HEK293 (cell line): ENCODE measurements around the gene CASP3.
A peak's percentile ranks its signal among the peaks of the same experiment; 100 is the strongest.

Experiments used
- CTCF ChIA-PET: fragments of 350-600 bp; formaldehyde crosslinking; extraction: SDS; loops from one replicate; lab custom pipeline; 2021; ENCODE audit warnings: antibody characterized with exemption; lab: Yijun Ruan, JAX
- POLR2A ChIA-PET: fragments of 300-600 bp; formaldehyde crosslinking; extraction: SDS; loops from one replicate; lab custom pipeline; 2020; ENCODE audit warnings: antibody characterized with exemption, inconsistent platforms; lab: Yijun Ruan, JAX
- H3K27ac ChIP-seq: fragments of 200-500 bp; sonication (Bioruptor generic); 2 replicates; pipeline ENCODE4 v1.5.1; 2014; ENCODE audit warnings: low read depth, low read length, control low read depth, inconsistent platforms; ENCODE audit errors: extremely low read depth
- H3K36me3 ChIP-seq, 2 experiments: fragments of 200-500 bp in 1 of 2; sonication (Bioruptor generic) in 1 of 2; 1 replicate in 1 of 2; 2 replicates in 1 of 2; pipeline ENCODE4 v1.5.1; 2014 to 2017; ENCODE audit warnings: inconsistent platforms in 2 of 2, low read length in 2 of 2; ENCODE audit not compliant: control insufficient read depth in 2 of 2, insufficient read depth in 1 of 2
- H3K4me1 ChIP-seq: fragments of 200-500 bp; sonication (Bioruptor generic); 2 replicates; pipeline ENCODE4 v1.5.1; 2014; ENCODE audit warnings: mild to moderate bottlenecking, low read length, inconsistent platforms; ENCODE audit not compliant: control insufficient read depth, insufficient read depth
- H3K4me3 ChIP-seq: 2 replicates; pipeline ENCODE4 v1.5.1; 2011; ENCODE audit warnings: low read depth, mild to moderate bottlenecking, control low read depth, low read length, moderate library complexity
- H3K9me3 ChIP-seq: fragments of 200-500 bp; sonication (Bioruptor generic); 2 replicates; pipeline ENCODE4 v1.5.1; 2014; ENCODE audit warnings: low read depth, low read length, inconsistent platforms; ENCODE audit not compliant: control insufficient read depth, insufficient read depth
- ATF2 ChIP-seq: fragments of 450-650 bp; formaldehyde crosslinking; IDR thresholded peaks from 2 replicates; pipeline ENCODE4 v1.5.1; 2016; ENCODE audit warnings: missing biosample characterization, missing genetic modification characterization, low read depth
- BCL6B ChIP-seq: fragments of 450-650 bp; formaldehyde crosslinking; IDR thresholded peaks from 2 replicates; pipeline ENCODE4 v1.5.1; 2017; ENCODE audit warnings: missing biosample characterization, missing genetic modification characterization
- SETDB1 ChIP-seq: IDR thresholded peaks from one replicate; pipeline ENCODE4 v1.6.1; 2017; ENCODE audit warnings: mild to moderate bottlenecking, low read length, moderate library complexity, mixed read lengths; ENCODE audit not compliant: insufficient read length
- SP7 ChIP-seq: fragments of 450-650 bp; formaldehyde crosslinking; IDR thresholded peaks from 2 replicates; pipeline ENCODE4 v1.5.1; 2016; ENCODE audit warnings: missing biosample characterization, missing genetic modification characterization
- WT1 ChIP-seq: fragments of 450-650 bp; formaldehyde crosslinking; IDR thresholded peaks from 2 replicates; pipeline ENCODE4 v1.5.1; 2016; ENCODE audit warnings: missing biosample characterization, missing genetic modification characterization
- YY1 ChIP-seq: fragments of 450-650 bp; formaldehyde crosslinking; IDR thresholded peaks from 2 replicates; pipeline ENCODE4 v1.5.1; 2018; ENCODE audit warnings: missing biosample characterization, missing genetic modification characterization
- ZBTB10 ChIP-seq: fragments of 450-650 bp; formaldehyde crosslinking; IDR thresholded peaks from 2 replicates; pipeline ENCODE4 v1.5.1; 2016; ENCODE audit warnings: missing biosample characterization, missing genetic modification characterization
- ZBTB48 ChIP-seq: fragments of 450-650 bp; formaldehyde crosslinking; IDR thresholded peaks from 2 replicates; pipeline ENCODE4 v1.5.1; 2016; ENCODE audit warnings: missing biosample characterization, missing genetic modification characterization
- ZFP41 ChIP-seq: fragments of 450-650 bp; formaldehyde crosslinking; IDR thresholded peaks from 2 replicates; pipeline ENCODE4 v1.5.1; 2016; ENCODE audit warnings: missing biosample characterization, missing genetic modification characterization, borderline replicate concordance
- ZIC2 ChIP-seq: fragments of 450-650 bp; formaldehyde crosslinking; IDR thresholded peaks from 2 replicates; pipeline ENCODE4 v1.5.1; 2016; ENCODE audit warnings: missing biosample characterization, missing genetic modification characterization
- ZNF112 ChIP-seq: fragments of 450-650 bp; formaldehyde crosslinking; IDR thresholded peaks from 2 replicates; pipeline ENCODE4 v1.5.0; 2017; ENCODE audit warnings: missing biosample characterization, missing genetic modification characterization
- ZNF138 ChIP-seq: fragments of 450-650 bp; formaldehyde crosslinking; IDR thresholded peaks from 2 replicates; pipeline ENCODE4 v1.5.1; 2016; ENCODE audit warnings: missing biosample characterization, missing genetic modification characterization, borderline replicate concordance
- ZNF184 ChIP-seq: fragments of 450-650 bp; IDR thresholded peaks from 2 replicates; pipeline ENCODE4 v1.5.1; 2018; ENCODE audit warnings: missing biosample characterization, mild to moderate bottlenecking, missing genetic modification characterization
- ZNF214 ChIP-seq: fragments of 450-650 bp; formaldehyde crosslinking; IDR thresholded peaks from 2 replicates; pipeline ENCODE4 v1.5.1; 2017; ENCODE audit warnings: missing biosample characterization, mild to moderate bottlenecking, missing genetic modification characterization, borderline replicate concordance
- ZNF239 ChIP-seq: fragments of 450-650 bp; formaldehyde crosslinking; IDR thresholded peaks from 2 replicates; pipeline ENCODE4 v1.5.1; 2016; ENCODE audit warnings: missing biosample characterization, missing genetic modification characterization
- ZNF266 ChIP-seq: fragments of 450-650 bp; formaldehyde crosslinking; IDR thresholded peaks from 2 replicates; pipeline ENCODE4 v1.5.1; 2016; ENCODE audit warnings: missing biosample characterization, missing genetic modification characterization, low read depth
- ZNF274 ChIP-seq, 2 experiments: fragments of 200-500 bp in 1 of 2; fragments of 450-650 bp in 1 of 2; sonication (Bioruptor generic) in 1 of 2; formaldehyde crosslinking in 1 of 2; IDR thresholded peaks; 2 replicates each; pipeline versions ENCODE4 v1.5.1 to v1.6.1; 2014 to 2016; ENCODE audit warnings: borderline replicate concordance in 1 of 2, inconsistent platforms in 1 of 2, low read length in 1 of 2, missing biosample characterization in 1 of 2, missing genetic modification characterization in 1 of 2
- ZNF302 ChIP-seq: fragments of 450-650 bp; formaldehyde crosslinking; IDR thresholded peaks from 2 replicates; pipeline ENCODE4 v1.5.1; 2016; ENCODE audit warnings: missing biosample characterization, missing genetic modification characterization, low read depth
- ZNF362 ChIP-seq: fragments of 450-650 bp; formaldehyde crosslinking; IDR thresholded peaks from 2 replicates; pipeline ENCODE4 v1.5.1; 2016; ENCODE audit warnings: missing biosample characterization, missing genetic modification characterization
- ZNF423 ChIP-seq: fragments of 450-650 bp; formaldehyde crosslinking; IDR thresholded peaks from 2 replicates; pipeline ENCODE4 v1.5.1; 2016; ENCODE audit warnings: missing biosample characterization, missing genetic modification characterization
- ZNF560 ChIP-seq: fragments of 450-650 bp; formaldehyde crosslinking; IDR thresholded peaks from 2 replicates; pipeline ENCODE4 v1.5.1; 2017; ENCODE audit warnings: missing biosample characterization, missing genetic modification characterization, borderline replicate concordance
- ZNF580 ChIP-seq: fragments of 450-650 bp; formaldehyde crosslinking; IDR thresholded peaks from 2 replicates; pipeline ENCODE4 v1.5.1; 2016; ENCODE audit warnings: missing biosample characterization, missing genetic modification characterization
- ZNF747 ChIP-seq: fragments of 450-650 bp; formaldehyde crosslinking; IDR thresholded peaks from 2 replicates; pipeline ENCODE4 v1.5.1; 2016; ENCODE audit warnings: missing biosample characterization, missing genetic modification characterization
- ZNF792 ChIP-seq: fragments of 450-650 bp; formaldehyde crosslinking; IDR thresholded peaks from 2 replicates; pipeline ENCODE4 v1.5.1; 2016; ENCODE audit warnings: missing biosample characterization, missing genetic modification characterization
- ZNF837 ChIP-seq: fragments of 450-650 bp; formaldehyde crosslinking; IDR thresholded peaks from 2 replicates; pipeline ENCODE4 v1.5.1; 2016; ENCODE audit warnings: missing biosample characterization, missing genetic modification characterization
- TF ChIP-seq, protein P1 (sequence below): sonication (generic); formaldehyde crosslinking; IDR thresholded peaks from 2 replicates; pipeline ENCODE4 v1.8.1; 2022; ENCODE audit warnings: mild to moderate bottlenecking, moderate library complexity, missing genetic modification reagents

The CASP3 gene

GRCh38 chr4:184614509-184614908, 34.7 kb downstream of the CASP3 start:
- H3K4me1 ChIP-seq, result no peaks in the 10 kb centered on the region; the same call in 1 of the 2 replicates
- ChIA-PET POLR2A (no interaction called here), CTCF (no interaction called here)
- no peaks in the 10 kb centered on the region for H3K36me3 ChIP-seq
- H3K4me3 ChIP-seq, result no peak overlapping the region
- H3K27ac ChIP-seq, result no peak overlapping the region
- no peak for TF ChIP-seq YY1 (tag by site-specific recombination)
- no peak for TF ChIP-seq ZNF274 (IDR thresholded peaks at IDR 0.05; ENCODE audit: low read length)
- TF ChIP-seq ZNF274 (tag by site-specific recombination; IDR thresholded peaks at IDR 0.05; ENCODE audit: borderline replicate concordance), result no peak
- TF ChIP-seq SETDB1, result peak; percentile 84
- TF ChIP-seq BCL6B (tag by site-specific recombination), result no peak
- no peak for TF ChIP-seq ZNF266 (tag by site-specific recombination)
- no peak for TF ChIP-seq ZIC2 (tag by site-specific recombination)
- TF ChIP-seq ZNF560, result no peak
- H3K9me3 ChIP-seq, result no peaks in the 10 kb centered on the region

DNA sequence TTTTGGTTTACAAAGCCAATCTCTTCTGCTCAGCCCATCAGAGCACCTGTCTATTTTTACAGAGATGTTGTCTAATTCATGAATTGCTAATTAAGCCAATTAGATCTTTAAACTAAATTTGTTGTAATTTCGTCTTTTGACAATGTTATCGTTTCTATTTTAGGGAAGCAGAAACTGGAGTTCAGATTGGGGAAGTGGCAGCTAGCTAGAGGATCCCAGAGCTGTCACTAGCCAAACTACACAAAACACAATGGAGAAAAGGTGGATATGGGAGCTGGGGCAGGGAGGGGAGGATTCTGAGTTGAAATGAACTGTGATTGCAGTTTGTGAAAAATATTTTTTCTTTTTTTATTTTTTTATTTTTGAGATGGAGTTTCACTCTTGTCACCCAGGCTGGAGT, 35.8 kb downstream of the CASP3 start:
- Histone ChIP-seq H3K27ac (no peak overlapping the region), H3K4me3 (no peak overlapping the region), H3K9me3 (no peaks in the 10 kb centered on the region), H3K4me1 (no peaks in the 10 kb centered on the region; the same call in 1 of the 2 replicates), H3K36me3 (no peaks in the 10 kb centered on the region)
- TF ChIP-seq ZBTB10 (no peak), ZFP41 (tag by site-specific recombination) (no peak), ZNF423 (no peak), WT1 (no peak), ZNF239 (tag by site-specific recombination) (no peak), ZNF747 (tag by site-specific recombination) (no peak), ZNF214 (tag by site-specific recombination) (no peak), ZNF362 (tag by site-specific recombination) (no peak), ZNF302 (tag by site-specific recombination) (no peak), ZBTB48 (tag by site-specific recombination) (no peak), ZNF837 (no peak), SP7 (tag by site-specific recombination) (no peak), ATF2 (tag by site-specific recombination) (no peak), ZNF580 (tag by site-specific recombination) (no peak), ZNF138 (no peak), ZNF112 (no peak), ZNF184 (tag by site-specific recombination) (no peak), ZNF792 (no peak)
- TF ChIP-seq, protein P1, sequence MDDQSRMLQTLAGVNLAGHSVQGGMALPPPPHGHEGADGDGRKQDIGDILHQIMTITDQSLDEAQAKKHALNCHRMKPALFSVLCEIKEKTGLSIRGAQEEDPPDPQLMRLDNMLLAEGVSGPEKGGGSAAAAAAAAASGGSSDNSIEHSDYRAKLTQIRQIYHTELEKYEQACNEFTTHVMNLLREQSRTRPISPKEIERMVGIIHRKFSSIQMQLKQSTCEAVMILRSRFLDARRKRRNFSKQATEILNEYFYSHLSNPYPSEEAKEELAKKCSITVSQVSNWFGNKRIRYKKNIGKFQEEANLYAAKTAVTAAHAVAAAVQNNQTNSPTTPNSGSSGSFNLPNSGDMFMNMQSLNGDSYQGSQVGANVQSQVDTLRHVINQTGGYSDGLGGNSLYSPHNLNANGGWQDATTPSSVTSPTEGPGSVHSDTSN (CRISPR knock-in tag), result no peak
- ChIA-PET CTCF (no interaction called here), POLR2A (no interaction called here)
